Vagina (tissue), 2 donors: Measurements from ENCODE around the gene DDX39B. TPM values are rescaled to one million over a fixed set of nuclear protein-coding genes. Genes with fewer than 3 reads are reported as not detected.
"Not testable (repeated sequence)": the region's sequence is repeated elsewhere in the genome, so short reads cannot be mapped to it uniquely, and the experiment has no call there.

Experiments used
- DNase-seq, 2 donors: peaks; one replicate each; pipeline ENCODE4 v3.0.0-alpha.2; 2017; ENCODE audit errors: extremely low spot score in 2 of 2
- H3K27ac ChIP-seq: fragments of 200-600 bp; sonication (generic); one replicate; pipeline ENCODE4 v1.5.1; 2019
- H3K27me3 ChIP-seq: fragments of 200-600 bp; sonication (generic); one replicate; pipeline ENCODE4 v1.5.1; 2019
- H3K36me3 ChIP-seq, 2 donors: fragments of 200-600 bp; sonication (generic); one replicate each; pipeline ENCODE4 v1.5.1; 2017 to 2019
- H3K4me1 ChIP-seq: fragments of 200-600 bp; sonication (generic); one replicate; pipeline ENCODE4 v1.5.1; 2019
- H3K4me3 ChIP-seq, 2 donors: fragments of 200-600 bp; sonication (generic); 1 replicate in 1 of 2; 2 replicates in 1 of 2; pipeline ENCODE4 v1.5.1; 2016 to 2019
- H3K9me3 ChIP-seq: fragments of 200-600 bp; sonication (generic); one replicate; pipeline ENCODE4 v1.5.1; 2019
- CTCF ChIP-seq, 3 experiments: fragments of 450-650 bp in 2 of 3; fragments of 200-600 bp in 1 of 3; sonication (generic) in 1 of 3; IDR thresholded peaks; one replicate each; pipeline ENCODE4 v1.5.1; 2017 to 2019; ENCODE audit warnings: antibody characterized with exemption in 3 of 3, mild to moderate bottlenecking in 2 of 3, moderate library complexity in 2 of 3
- POLR2A ChIP-seq, 2 donors: fragments of 450-650 bp; IDR thresholded peaks; one replicate each; pipeline ENCODE4 v1.6.1; 2017; ENCODE audit warnings: antibody characterized with exemption in 2 of 2, mild to moderate bottlenecking in 2 of 2, moderate library complexity in 2 of 2
- POLR2AphosphoS5 ChIP-seq, 2 donors: sonication (generic); formaldehyde crosslinking; IDR thresholded peaks; one replicate each; pipeline ENCODE4 v1.9.0; 2017; ENCODE audit warnings: antibody characterized with exemption in 2 of 2, mild to moderate bottlenecking in 2 of 2, low read depth in 1 of 2; ENCODE audit not compliant: insufficient read depth in 1 of 2
- intact Hi-C: fragments of 100-400 bp; cut with DNase I; formaldehyde crosslinking; loops from one replicate; pipeline ENCODE4 v1.15.1; 2023
- total RNA-seq: library from RNA; depleted of rRNA; stranded (reverse); fragments of >200 nt; gene quantifications from one replicate; pipeline ENCODE4 v1.2.3, GENCODE V29; 2016

The DDX39B gene
- total RNA-seq, 1 donor from 2014 or later, result 299 TPM

- DNase-seq, result no peak
- no peak for TF ChIP-seq POLR2A (IDR thresholded peaks at IDR 0.05)
- TF ChIP-seq POLR2AphosphoS5 (IDR thresholded peaks at IDR 0.05; ENCODE audit: insufficient read depth in 1 of 2, low read depth in 1 of 2), result no peak
- no peak for TF ChIP-seq CTCF (IDR thresholded peaks at IDR 0.05)
- peaks cover 23% of the 10 kb centered on the region for H3K4me1 ChIP-seq
- intact Hi-C loops, result no loop called here
- H3K36me3 ChIP-seq, result peaks cover 0 to 31% of the 10 kb centered on the region in 2 donors
- H3K27ac ChIP-seq, result no peak overlapping the region
- H3K27me3 ChIP-seq, result no peaks in the 10 kb centered on the region
- no peak overlapping the region for H3K4me3 ChIP-seq
- H3K9me3 ChIP-seq, result no peaks in the 10 kb centered on the region
Observed at GRCh38 chr6:31556307-31556706, 14.5 kb upstream of the DDX39B start.

GRCh38 chr6:31551371-31551770, 9.6 kb upstream of the DDX39B start:
- Histone ChIP-seq H3K4me1 (peaks cover 21% of the 10 kb centered on the region), H3K36me3 (peaks cover 0 to 12% of the 10 kb centered on the region in 2 donors)
- intact Hi-C loops, H3K27me3 ChIP-seq, DNase-seq, H3K9me3 ChIP-seq, H3K27ac ChIP-seq, H3K4me3 ChIP-seq: not testable (repeated sequence)

GRCh38 chr6:31548544-31548873, 6.7 kb upstream of the DDX39B start:
- Histone ChIP-seq H3K4me3 (peak overlapping the region in 1 of 2 donors; percentile 36), H3K27ac (peak overlapping the region; percentile 83), H3K36me3 (peaks cover 0 to 6% of the 10 kb centered on the region in 2 donors), H3K4me1 (peaks cover 29% of the 10 kb centered on the region), H3K27me3 (no peaks in the 10 kb centered on the region), H3K9me3 (no peaks in the 10 kb centered on the region)
- DNase-seq, result no peak
- TF ChIP-seq CTCF (IDR thresholded peaks at IDR 0.05) (no peak), POLR2AphosphoS5 (IDR thresholded peaks at IDR 0.05; ENCODE audit: insufficient read depth in 1 of 2, low read depth in 1 of 2) (no peak), POLR2A (IDR thresholded peaks at IDR 0.05) (no peak)
- intact Hi-C loops, result no loop called here

DNA sequence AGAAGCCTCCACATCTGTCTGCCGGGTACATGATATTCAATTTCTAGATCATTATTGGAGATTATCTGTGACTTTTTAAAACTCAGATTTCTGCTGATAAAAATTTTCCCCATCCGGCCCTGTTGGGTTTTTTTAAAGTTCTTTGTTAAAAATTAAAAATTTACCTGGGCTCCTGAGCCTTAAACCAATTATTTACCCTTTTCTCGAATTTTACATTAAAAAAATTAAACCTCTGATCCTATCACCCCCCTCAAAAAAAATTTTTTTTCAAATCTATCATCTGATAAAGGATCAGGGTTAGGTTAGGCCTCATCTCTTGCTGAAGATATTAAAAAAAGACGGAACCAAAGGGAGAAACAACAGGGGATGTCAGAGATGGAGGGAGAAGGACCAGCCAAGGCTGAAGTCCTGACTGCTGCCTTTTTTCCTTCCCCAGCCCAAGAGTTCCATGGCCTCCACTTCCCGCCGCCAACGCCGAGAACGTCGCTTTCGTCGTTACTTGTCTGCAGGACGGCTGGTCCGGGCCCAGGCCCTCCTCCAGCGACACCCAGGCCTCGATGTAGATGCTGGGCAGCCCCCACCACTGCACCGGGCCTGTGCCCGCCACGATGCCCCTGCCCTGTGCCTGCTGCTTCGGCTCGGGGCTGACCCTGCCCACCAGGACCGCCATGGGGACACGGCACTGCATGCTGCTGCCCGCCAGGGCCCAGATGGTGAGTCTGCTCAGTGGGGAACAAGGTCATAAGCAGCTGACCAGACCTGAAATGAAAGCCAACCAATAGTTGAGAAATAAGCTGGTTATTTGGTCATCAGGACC, 6.1 kb upstream of the DDX39B start:
- Histone ChIP-seq H3K27me3 (no peaks in the 10 kb centered on the region), H3K9me3 (no peaks in the 10 kb centered on the region), H3K27ac (peak overlapping the region; percentile 83), H3K4me3 (peak overlapping the region; percentile 36 to 46), H3K4me1 (peaks cover 33% of the 10 kb centered on the region), H3K36me3 (peaks cover 0 to 6% of the 10 kb centered on the region in 2 donors)
- TF ChIP-seq CTCF (IDR thresholded peaks at IDR 0.05) (no peak), POLR2A (IDR thresholded peaks at IDR 0.05) (no peak), POLR2AphosphoS5 (IDR thresholded peaks at IDR 0.05; ENCODE audit: insufficient read depth in 1 of 2, low read depth in 1 of 2) (no peak)
- no peak for DNase-seq
- intact Hi-C loops, result loop anchor here (2.0 kb wide), 1 partner anchor 51 kb away; no protein-coding TSS in a partner anchor

GRCh38 chr6:31546958-31547726, 5.3 kb upstream of the DDX39B start, which contains the start of gene NFKBIL1:
TSS of gene NFKBIL1 (plus strand) at chr6:31547608. CDS start at chr6:31547695, 87 bp downstream.
- Histone ChIP-seq H3K27ac (peak within 1 kb of the TSS; percentile 83), H3K4me3 (peak within 1 kb of the TSS; percentile 36 to 46), H3K27me3 (no peaks in the 10 kb centered on the region), H3K4me1 (peaks cover 40% of the 10 kb centered on the region), H3K36me3 (peaks cover 0 to 6% of the 10 kb centered on the region in 2 donors), H3K9me3 (no peaks in the 10 kb centered on the region)
- intact Hi-C loops, result loop anchor here (2.0 kb wide), 1 partner anchor 52 kb away; no protein-coding TSS in a partner anchor
- DNase-seq, result peak in 1 of 2 donors; percentile 97
- TF ChIP-seq CTCF (IDR thresholded peaks at IDR 0.05), result peak in 1 of 3 experiments; percentile 19
- no peak for TF ChIP-seq POLR2A (IDR thresholded peaks at IDR 0.05)
- TF ChIP-seq POLR2AphosphoS5 (IDR thresholded peaks at IDR 0.05; ENCODE audit: insufficient read depth in 1 of 2, low read depth in 1 of 2), result peak; percentile 85 to 98
